NCI-H1092 (cell line): ENCODE results near the gene ASB4.
"Not testable (repeated sequence)": the region's sequence is repeated elsewhere in the genome, so short reads cannot be mapped to it uniquely, and the experiment has no call there.

Source experiments
- DNase-seq: peaks from one replicate; lab custom pipeline; 2025; lab: John Stamatoyannopoulos, UW

ASB4 gene

DNA sequence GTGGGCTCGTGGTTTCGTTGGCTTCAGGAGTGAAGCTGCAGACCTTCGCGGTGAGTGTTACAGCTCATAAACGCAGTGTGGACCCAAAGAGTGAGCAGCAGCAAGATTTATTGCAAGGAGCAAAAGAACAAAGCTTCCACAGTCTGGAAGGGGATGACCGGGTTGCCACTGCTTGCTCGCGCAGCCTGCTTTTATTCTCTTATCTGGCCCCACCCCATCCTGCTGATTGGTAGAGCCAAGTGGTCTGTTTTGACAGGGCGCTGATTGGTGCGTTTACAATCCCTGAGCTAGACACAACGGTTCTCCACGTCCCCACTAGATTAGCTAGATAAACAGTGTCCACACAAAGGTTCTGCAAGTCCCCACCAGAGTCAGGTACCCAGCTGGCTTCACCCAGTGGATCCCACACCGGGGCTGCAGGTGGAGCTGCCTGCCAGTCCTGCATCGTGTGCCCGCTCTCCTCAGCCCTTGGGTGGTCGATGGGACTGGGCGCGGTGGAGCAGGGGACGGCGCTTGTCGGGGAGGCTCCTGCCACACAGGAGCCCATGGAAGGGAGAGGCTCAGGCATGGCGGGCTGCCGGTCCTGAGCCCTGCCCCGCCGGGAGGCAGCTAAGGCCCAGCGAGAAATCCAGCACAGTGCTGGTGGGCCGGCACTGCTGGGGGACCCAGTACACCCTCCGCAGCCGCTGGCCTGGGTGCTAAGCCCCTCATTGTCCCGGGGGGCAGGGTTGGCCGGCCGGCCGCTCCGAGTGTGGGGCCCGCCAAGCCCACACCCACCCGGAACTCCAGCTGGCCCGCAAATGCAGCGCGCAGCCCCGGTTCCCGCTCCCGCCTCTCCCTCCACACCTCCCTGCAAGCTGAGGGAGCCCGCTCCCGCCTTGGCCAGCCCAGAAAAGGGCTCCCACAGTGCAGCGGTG, 66.5 kb downstream of the ASB4 start:
- not testable (repeated sequence) for DNase-seq

DNA sequence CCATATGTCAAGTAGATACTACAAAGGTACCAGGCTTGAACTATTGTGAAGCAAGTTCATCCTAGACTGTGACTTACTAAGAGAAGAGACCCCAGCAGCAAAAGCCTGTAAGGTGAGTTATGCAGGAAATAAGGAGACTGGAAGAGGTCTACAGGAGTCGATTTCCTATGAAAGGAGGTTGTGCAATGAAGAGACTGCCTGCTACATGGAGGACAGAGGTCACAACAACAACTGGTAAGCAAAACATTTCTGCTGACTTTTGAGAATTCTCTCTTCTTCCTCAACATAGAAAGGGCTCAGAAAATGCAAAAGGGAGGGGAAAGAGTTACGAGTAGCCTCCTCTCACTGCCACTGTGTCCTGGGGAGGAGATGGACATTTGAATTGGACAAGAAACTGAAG, 68.2 kb downstream of the ASB4 start:
- DNase-seq, result no peak

DNA sequence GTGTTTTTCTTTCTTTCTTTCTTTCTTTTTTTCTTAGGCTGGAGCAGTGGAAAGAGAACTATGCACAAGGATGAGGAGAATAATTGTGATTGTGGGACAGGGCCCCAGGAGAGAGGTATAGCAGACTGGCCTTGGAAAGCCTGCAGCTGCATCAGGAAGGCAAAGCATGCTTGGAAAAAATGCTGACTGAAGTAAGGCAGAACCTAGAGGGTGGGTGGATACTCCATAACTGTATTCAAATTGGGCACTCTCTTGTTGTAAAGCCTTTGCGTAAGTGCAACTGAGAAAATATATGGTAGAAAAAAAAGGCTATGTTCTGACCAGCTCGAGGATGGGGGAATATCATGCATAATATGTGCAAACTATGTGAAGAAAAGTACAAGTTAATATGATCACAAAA, 71.0 kb downstream of the ASB4 start:
- DNase-seq, result no peak

DNA sequence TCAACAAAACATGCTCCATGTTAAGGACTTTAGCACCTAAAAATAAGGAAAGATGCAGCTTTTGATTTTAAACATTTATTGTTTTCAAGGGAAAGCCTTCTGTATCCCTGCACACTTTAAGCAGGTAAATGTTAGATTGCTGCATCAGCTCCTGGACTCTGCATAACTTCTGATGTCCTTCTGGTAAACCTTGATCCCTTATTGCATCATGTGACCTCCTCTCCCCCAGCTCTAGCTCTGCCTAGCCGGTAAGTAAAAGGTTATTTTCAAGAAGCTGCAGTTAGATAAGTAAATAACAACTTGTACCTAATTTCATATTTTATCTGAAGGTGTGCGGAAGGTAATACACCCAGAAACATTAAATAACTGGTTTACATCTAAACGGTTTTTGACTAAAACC, 73.1 kb downstream of the ASB4 start:
- DNase-seq, result no peak

DNA sequence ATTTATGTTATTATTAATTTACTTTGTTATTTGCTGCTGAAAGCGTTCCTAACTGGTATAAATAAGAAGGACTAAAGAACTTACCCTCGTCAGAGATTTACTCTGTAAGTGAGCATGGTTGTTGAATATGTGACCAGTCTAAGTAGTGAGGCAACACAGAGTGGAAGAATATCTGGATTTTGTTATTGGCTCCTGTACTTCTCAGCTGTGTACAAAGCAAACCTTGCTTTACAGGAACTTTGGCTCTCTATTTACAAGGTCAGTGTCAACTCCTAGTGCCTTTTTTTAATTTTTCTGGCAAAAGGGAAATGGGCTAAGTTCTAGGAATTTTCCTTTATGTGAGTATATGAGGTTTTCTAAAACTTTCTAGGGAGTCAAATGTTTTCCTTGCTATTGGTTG, 74.9 kb downstream of the ASB4 start:
- no peak for DNase-seq

DNA sequence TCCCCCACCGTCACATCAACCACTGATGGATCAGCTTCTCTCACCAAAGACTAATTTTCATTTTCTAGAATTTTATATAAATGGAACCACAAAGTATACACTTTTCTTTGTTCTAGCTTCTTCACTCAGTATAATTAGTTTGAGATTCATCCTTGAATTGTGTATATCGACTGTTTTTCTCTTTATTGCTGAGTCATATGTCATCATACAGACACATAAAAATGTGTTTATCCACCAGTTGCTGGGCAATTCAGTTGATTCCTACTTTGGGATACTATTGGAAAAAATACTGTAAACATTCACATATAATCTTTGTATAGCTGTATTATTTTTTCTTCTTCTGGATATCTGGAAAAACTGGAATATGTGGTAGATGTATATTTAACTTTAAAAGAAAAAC, 84.0 kb downstream of the ASB4 start:
- DNase-seq, result no peak

DNA sequence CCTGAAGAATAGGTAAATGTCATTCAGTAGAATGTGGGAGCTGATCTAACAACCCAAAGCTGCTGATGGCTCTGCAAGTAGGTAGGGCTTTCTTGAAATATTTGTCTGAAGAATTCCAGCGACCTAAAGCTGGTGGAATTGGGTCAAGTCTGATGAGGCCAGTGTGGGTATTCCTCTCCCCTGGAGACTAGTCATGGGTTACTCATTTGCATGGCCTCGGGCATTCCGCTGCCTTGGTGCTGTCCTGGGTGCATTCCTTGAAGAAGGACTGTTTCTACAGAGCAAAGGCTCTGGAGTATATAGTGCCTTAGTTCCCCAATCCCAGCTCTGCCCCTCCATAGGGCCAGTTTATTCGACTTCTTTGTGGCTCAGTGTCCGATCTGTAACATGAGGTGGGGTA, 91.4 kb downstream of the ASB4 start:
- no peak for DNase-seq

DNA sequence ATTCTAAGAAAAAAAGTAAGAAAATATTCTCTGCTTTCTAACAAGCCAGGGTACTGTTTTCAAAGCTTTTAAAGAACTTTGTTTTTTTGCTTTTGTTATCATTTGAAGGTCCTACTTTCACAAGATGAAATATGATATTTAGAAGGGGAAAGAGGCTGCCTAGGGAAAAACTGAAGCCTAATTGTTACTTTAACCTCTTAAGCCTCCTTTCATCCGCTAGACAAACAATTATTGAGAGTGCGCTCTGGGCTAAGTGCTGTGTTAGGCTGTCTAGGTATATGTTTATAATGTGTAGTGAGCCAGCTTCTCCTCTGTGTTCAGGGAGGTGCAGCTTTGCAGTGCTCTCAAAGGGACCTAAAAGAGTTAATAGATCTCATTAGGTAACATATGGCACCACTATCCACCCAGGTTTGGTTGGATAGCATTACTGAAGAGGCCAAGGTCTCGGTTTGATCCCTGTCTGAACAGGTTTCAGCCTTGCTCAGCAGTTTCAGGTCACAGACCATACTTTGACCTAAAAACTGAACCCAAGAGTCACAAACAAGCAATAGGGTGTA, 92.6 kb downstream of the ASB4 start:
- DNase-seq, result peak; percentile 90

DNA sequence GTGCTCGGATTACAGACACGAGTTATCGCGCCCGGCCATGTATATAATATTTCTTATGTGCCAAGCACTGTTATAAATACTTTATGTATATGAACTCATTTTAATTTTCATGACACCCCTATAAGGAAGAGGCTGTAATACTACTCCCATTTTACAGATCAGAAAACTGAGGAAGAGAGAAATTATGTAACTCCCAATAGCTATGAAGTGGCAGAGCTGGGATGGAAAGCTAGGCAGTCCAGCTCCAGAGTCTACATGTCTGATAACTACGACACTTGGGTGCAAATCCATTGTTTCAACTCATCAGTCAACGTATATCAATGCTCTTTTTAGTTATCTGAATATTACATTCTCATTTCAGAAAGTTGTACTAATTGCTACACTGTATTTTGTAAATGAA, 93.6 kb downstream of the ASB4 start:
- no peak for DNase-seq

DNA sequence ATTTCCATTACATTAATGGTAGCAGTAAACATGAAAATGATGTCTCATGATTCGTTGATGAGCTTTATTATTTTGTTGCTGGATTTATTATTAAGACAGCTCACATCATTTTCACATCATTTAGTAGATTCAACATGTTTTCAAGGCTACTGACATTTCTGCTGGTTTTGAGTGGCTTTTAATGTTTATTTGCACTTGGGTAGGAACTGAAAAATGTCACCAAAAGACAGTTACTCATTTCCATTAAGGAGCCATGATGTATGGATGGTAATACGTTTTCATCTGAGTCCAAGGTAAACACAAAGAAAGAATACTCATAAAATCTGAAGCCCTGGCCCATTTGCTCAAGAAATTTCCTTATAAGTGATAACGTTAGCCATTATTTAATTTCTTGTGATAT, 95.7 kb downstream of the ASB4 start:
- no peak for DNase-seq

DNA sequence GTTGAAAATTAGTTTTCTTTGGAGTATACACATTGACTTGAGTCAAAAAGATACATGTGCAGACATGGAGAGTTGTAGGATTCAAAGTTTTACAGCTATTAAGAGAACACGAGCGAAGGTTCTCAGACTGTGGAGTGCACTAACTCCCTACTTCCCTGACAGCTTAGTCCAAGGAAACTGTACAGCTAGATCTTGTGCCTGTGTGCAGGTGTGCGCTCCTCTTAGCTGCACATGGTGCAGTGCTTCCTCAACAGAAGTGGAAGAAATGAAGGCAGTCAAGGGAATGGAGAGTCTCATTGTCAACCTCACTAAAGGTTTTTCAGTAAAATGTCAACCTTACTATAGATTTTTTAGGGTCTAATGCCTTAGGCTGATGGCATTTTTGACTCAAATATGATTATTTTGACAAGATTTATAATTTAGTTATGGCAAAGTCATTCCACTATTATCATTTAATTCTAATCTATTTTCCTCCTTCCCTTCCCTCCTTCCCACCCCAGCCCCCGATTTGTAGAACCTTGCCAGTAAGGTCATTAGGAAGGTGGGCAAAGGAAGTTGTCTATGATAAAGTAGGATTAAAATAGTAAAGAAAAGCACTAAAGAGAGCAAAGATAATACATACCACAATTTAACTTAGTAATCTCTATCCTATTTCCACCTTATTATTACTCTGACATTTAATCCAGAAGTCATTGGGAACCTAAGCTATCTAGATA, 97.0 kb downstream of the ASB4 start:
- no peak for DNase-seq

DNA sequence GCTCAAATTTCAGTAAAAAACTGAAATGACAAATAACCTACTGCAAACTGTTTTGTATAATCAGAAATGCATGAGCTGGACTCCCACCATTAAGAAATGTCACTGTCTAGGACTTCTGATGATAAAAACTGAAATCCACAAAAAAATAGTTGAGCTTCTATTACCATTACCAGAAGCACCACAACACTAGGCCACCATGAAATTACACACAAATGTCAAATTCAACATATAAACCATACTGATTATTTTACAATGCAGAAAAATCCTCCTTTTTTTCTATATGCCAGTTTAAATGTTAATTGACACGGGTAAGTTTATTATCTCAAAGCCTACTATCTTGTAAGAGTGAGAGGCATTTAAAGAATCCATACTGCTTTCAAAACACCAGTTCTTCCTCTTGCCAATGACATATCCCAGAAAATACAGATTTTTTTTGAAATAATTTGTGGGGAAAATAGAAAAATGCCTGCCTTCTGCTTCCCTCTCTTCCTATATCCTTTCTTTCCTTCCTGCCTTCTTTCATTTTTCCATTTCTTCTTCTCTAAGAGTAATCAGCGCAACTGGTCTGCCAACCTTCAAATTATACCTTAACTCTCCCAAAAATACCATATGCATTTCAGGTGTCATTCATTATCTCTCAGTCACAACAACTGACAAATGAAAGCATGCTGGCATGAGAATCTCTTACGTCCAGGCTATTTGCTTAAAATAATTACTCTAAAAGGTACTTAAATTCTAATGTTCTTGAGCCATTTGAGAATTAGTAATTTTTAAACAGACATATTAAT, 98.3 kb downstream of the ASB4 start:
- no peak for DNase-seq

DNA sequence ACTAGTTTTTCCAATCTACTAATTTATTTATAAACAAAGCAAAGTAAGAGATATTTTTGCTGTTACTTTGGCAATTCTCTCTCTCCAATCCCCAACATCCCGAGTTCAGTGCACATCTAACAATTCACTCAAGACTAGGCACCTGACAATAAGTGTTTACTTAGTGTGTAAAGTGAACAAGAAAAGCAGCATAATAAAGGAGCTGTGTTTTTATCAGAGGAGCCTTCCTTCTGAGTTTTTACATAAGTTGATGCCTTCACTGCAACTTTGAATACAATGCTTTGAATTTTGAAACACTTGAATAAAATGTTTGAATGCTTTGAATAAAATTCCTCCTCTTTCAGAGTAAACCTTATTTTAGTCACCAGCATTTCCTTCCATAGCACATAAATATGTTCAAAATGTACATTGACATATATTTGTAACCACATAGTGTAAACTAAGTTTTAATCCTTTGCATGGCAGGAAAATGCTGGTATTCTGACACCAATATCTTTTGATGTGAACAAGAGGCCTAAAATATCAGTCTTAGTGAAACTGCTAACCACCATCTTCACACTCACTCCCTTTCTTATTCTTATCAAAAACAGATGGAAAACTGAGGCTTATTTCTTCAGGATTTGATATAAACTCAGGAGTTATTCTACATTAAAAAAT, 99.2 kb downstream of the ASB4 start:
- no peak for DNase-seq

DNA sequence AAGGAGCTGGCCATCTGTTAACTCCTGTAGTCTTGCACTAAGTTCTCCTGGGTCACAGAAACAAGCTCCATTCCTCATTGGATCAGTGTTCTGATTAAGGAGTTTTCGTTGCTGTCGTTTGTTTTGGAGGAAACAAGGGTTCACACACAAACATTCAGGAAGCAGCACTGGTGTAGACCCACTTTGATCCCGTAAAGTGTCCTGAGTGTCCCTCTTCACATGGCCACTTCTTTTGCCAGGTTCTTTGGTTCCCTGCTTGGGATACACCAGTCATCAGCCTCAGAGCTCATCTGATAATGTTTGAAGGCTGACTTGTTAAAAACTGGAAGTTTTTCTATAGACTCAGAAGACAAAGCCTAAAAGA, 99.7 kb downstream of the ASB4 start:
- no peak for DNase-seq

DNA sequence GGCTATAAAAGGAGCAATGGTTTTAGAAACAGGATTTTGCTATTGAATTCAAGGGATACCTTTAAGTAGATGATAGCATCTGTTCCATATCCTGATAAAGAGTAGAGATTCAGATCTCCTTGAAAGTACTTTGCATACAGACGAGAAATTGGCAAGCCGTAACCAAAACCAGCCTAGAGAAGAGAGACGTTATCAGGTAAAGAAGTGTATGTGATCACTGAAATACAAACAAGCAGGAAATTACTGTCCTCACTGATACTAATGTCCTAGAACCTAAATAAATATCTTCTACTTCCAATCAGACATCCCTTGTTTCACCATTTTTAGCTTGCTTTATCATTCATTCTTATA, 101.2 kb downstream of the ASB4 start:
- DNase-seq, result no peak

DNA sequence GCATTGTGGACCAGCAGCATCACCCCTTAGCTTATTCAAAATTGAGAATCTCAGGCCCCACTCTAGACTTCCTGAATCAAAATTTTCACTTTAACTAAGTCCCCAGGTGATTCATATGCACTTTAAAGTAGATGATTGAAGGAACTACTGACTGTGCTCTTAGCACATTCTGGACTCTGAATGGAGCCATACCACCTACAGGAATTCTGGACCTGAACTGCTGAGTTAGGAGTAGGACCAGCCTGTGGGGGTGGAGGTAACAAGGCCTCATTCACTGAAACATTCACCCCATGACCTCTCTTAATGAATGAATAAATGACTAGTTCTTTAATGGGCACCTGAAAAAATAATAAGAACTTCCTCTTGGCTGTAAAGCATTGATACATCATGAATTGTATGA, 103.3 kb downstream of the ASB4 start:
- no peak for DNase-seq

DNA sequence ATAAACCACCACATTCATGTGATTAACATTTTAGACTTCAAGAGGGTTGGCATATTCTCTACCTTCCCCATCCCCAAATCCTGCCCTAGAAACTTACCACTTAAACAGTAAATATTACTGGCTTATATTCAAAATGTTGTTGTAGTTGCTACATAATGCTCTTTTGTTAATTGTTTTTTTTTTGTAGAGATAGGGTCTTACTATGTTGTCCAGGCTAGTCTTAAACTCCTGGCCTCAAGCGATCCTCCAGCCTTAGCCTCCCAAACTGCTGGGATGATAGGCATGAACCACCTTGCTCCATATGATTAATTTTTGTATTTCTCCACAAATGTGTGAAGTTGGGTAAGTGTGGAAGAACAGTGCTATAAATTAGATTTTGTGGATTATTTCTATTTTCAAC, 104.0 kb downstream of the ASB4 start:
- no peak for DNase-seq
